GM19438 (cell line): Measurements from ENCODE around the gene DHX36.

Source experiments
- ATAC-seq: cut with Tn5 transposase; IDR thresholded peaks from one replicate; pipeline ENCODE4 v1.9.1; 2021; ENCODE audit warnings: low read depth; ENCODE audit not compliant: unreplicated experiment

Gene DHX36

GRCh38 chr3:154227531-154227930 is 96.8 kb downstream of the DHX36 start:
- ATAC-seq, result no peak

- no peak for ATAC-seq
Measured at GRCh38 chr3:154225536-154225935, 98.8 kb downstream of the DHX36 start.

GRCh38 chr3:154224866-154225265 is 99.4 kb downstream of the DHX36 start:
- ATAC-seq, result no peak

- ATAC-seq, result no peak
Measured at GRCh38 chr3:154224366-154224765, 99.9 kb downstream of the DHX36 start.

- ATAC-seq, result no peak
Measured at GRCh38 chr3:154223519-154223918, 100.8 kb downstream of the DHX36 start.
